ENCODE data around the gene LTBP3. TPM values are rescaled to one million over a fixed set of nuclear protein-coding genes. Genes with fewer than 3 reads are reported as not detected.
"Not testable (repeated sequence)": the region's sequence is repeated elsewhere in the genome, so short reads cannot be mapped to it uniquely, and the experiment has no call there.

LTBP3 gene
- total RNA-seq, 8 experiments from 2014 or later = 1.5 to 69.9 (median 25.5) TPM

GRCh38 chr11:65528819-65529350, 29.3 kb downstream of the LTBP3 start:
- ATAC-seq (replicated peaks in 6 of 8) = no peak
- 69 to 88% (median 79%) methylated on average over 2 to 10 of the region's 12 CpGs; no CpG with 5 or more reads in 5 of the 10 experiments for WGBS, 10 experiments
- in situ Hi-C loops (cut with MboI; ENCODE audit: low pct_unique_long_range_greater_than_20kb in 2 of 9, low sequenced_read_pairs in 9 of 9, unreplicated experiment in 9 of 9) = no loop called here
- H3K4me3 ChIP-seq = no peak overlapping the region
- no peak overlapping the region for H3K27ac ChIP-seq
- H3K4me1 ChIP-seq (replicated peaks in 1 of 2) = peaks cover 11% of the 10 kb centered on the region in 2 donors

- in situ Hi-C loops (cut with MboI; ENCODE audit: low pct_unique_long_range_greater_than_20kb in 2 of 9, low sequenced_read_pairs in 9 of 9, unreplicated experiment in 9 of 9) = no loop called here
- no peak overlapping the region for H3K27ac ChIP-seq
- ATAC-seq (replicated peaks in 6 of 8) = no peak
- H3K4me3 ChIP-seq = no peak overlapping the region
- WGBS, 10 experiments = no CpG with 5 or more reads among the region's 8 CpGs
- H3K4me1 ChIP-seq (replicated peaks in 1 of 2) = peaks cover 17 to 24% of the 10 kb centered on the region in 2 donors
These were observed 31.4 kb downstream of the LTBP3 start for GRCh38 chr11:65526744-65527143.

- H3K27ac ChIP-seq = peak overlapping the region; percentile 64 to 89
- in situ Hi-C loops (cut with MboI; ENCODE audit: low pct_unique_long_range_greater_than_20kb in 2 of 9, low sequenced_read_pairs in 9 of 9, unreplicated experiment in 9 of 9) = no loop called here
- H3K4me3 ChIP-seq = peak overlapping the region; percentile 79 to 100 (median 97)
- WGBS, 10 experiments = 0 to 80% (median 20%) methylated on average over 1 to 3 of the region's 31 CpGs; no CpG with 5 or more reads in 6 of the 10 experiments
- H3K4me1 ChIP-seq (replicated peaks in 1 of 2) = peaks cover 19 to 24% of the 10 kb centered on the region in 2 donors
- ATAC-seq (replicated peaks in 6 of 8) = no peak
These were observed 32.3 kb downstream of the LTBP3 start for GRCh38 chr11:65525546-65526480.

DNA sequence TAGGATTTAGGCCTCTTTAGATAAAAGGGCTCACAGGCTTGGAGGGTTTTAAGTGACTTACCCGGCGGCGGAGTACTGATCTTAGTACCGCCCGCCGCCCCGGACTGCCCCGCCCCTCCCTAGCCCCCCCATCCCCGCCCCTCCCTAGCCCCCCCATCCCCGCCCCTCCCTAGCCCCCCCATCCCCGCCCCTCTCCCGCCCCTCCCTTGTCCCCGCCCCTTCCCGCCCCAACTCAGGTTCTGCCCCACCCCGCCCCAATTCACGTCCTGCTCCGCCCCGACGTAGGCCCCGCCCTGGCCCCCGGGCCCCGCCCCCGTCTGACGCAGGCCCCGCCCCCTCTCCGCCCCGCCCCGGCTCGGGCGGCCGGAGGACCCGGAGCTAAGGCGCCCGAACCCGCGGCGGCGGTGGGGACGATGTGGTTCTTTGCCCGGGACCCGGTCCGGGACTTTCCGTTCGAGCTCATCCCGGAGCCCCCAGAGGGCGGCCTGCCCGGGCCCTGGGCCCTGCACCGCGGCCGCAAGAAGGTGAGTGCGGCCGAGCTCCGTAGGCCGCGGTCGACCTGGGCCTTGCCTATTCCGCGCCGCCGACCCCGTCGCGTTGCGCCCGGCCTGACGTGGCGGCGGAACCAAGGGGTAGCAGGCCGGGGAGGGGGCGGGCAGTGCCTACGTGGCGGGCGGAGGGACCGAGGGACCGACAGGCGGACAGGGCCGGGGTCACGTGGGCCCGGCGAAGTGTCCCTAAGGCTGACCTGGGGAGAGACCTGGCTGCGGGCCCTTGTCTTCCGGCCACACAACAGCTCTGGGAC, 33.2 kb downstream of the LTBP3 start, which contains the start of gene SCYL1:
Gene SCYL1, plus strand, starts transcription at position 343 of the 805 bp plus-strand sequence. Its CDS starts 71 bp downstream, at position 414.
- peak within 1 kb of the TSS; percentile 79 to 100 (median 97) for H3K4me3 ChIP-seq
- H3K4me1 ChIP-seq (replicated peaks in 1 of 2) = peaks cover 19 to 24% of the 10 kb centered on the region in 2 donors
- H3K27ac ChIP-seq = peak within 1 kb of the TSS; percentile 64 to 89
- 0% methylated on average over 1 of the region's 82 CpGs; no CpG with 5 or more reads in 9 of the 10 experiments for WGBS, 10 experiments
- in situ Hi-C loops (cut with MboI; ENCODE audit: low pct_unique_long_range_greater_than_20kb in 2 of 9, low sequenced_read_pairs in 9 of 9, unreplicated experiment in 9 of 9) = loop anchor here in 4 of 9 experiments (25.0 kb wide), 2 partner anchors 113 to 163 kb away; partner anchors contain the start of genes NEAT1 (in 3 of the 4) and TIGD3 (in 1 of the 4)
- ATAC-seq (replicated peaks in 6 of 8) = peak; percentile 61 to 78 (median 72)

GRCh38 chr11:65524014-65524740, 34.0 kb downstream of the LTBP3 start:
- in situ Hi-C loops (cut with MboI; ENCODE audit: low pct_unique_long_range_greater_than_20kb in 2 of 9, low sequenced_read_pairs in 9 of 9, unreplicated experiment in 9 of 9) = loop anchor here in 4 of 9 experiments (25.0 kb wide), 2 partner anchors 112 to 162 kb away; partner anchors contain the start of genes NEAT1 (in 3 of the 4) and TIGD3 (in 1 of the 4)
- WGBS, 10 experiments = 0 to 65% (median 25%) methylated on average over 1 to 9 of the region's 12 CpGs; no CpG with 5 or more reads in 3 of the 10 experiments
- peak overlapping the region; percentile 79 to 100 (median 97) for H3K4me3 ChIP-seq
- peak overlapping the region in 1 of 2 donors; percentile 17 for H3K27ac ChIP-seq
- H3K4me1 ChIP-seq (replicated peaks in 1 of 2) = peaks cover 19 to 24% of the 10 kb centered on the region in 2 donors
- ATAC-seq (replicated peaks in 6 of 8) = peak; percentile 49 to 64 (median 62)

DNA sequence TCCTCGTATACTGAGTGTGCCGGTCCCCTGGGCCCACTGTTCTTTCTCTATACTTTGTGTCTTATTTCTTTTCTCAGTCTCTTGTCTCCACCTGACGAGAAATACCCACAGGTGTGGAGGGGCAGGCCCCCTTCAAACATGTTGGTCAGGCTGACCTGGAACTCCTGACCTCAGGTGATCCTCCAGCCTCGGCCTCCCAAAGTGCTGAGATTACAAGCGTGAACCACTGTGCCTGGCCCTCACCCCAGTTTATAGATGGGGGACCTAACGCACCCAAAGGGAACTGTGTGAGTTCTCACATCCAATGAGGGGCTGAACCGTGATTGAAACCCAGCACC, 34.6 kb downstream of the LTBP3 start:
- in situ Hi-C loops (cut with MboI; ENCODE audit: low pct_unique_long_range_greater_than_20kb in 2 of 9, low sequenced_read_pairs in 9 of 9, unreplicated experiment in 9 of 9) = loop anchor here in 4 of 9 experiments (25.0 kb wide), 2 partner anchors 111 to 161 kb away; partner anchors contain the start of genes NEAT1 (in 3 of the 4) and TIGD3 (in 1 of the 4)
- H3K27ac ChIP-seq; H3K4me3 ChIP-seq; ATAC-seq (replicated peaks in 6 of 8): not testable (repeated sequence)
- peaks cover 19 to 24% of the 10 kb centered on the region in 2 donors for H3K4me1 ChIP-seq (replicated peaks in 1 of 2)
- 83 to 100% (median 100%) methylated on average over 1 to 4 of the region's 7 CpGs; no CpG with 5 or more reads in 3 of the 10 experiments for WGBS, 10 experiments

GRCh38 chr11:65522718-65523630, 35.2 kb downstream of the LTBP3 start:
- ATAC-seq (replicated peaks in 6 of 8); H3K4me3 ChIP-seq; H3K27ac ChIP-seq: not testable (repeated sequence)
- H3K4me1 ChIP-seq (replicated peaks in 1 of 2) = peaks cover 19 to 24% of the 10 kb centered on the region in 2 donors
- 57 to 100% (median 67%) methylated on average over 3 to 12 of the region's 18 CpGs for WGBS, 10 experiments
- in situ Hi-C loops (cut with MboI; ENCODE audit: low pct_unique_long_range_greater_than_20kb in 2 of 9, low sequenced_read_pairs in 9 of 9, unreplicated experiment in 9 of 9) = loop anchor here in 4 of 9 experiments (25.0 kb wide), 2 partner anchors 111 to 161 kb away; partner anchors contain the start of genes NEAT1 (in 3 of the 4) and TIGD3 (in 1 of the 4)

GRCh38 chr11:65521777-65522521, 36.2 kb downstream of the LTBP3 start:
- H3K4me3 ChIP-seq; H3K27ac ChIP-seq; ATAC-seq (replicated peaks in 6 of 8): not testable (repeated sequence)
- peaks cover 19 to 24% of the 10 kb centered on the region in 2 donors for H3K4me1 ChIP-seq (replicated peaks in 1 of 2)
- in situ Hi-C loops (cut with MboI; ENCODE audit: low pct_unique_long_range_greater_than_20kb in 2 of 9, low sequenced_read_pairs in 9 of 9, unreplicated experiment in 9 of 9) = loop anchor here in 4 of 9 experiments (25.0 kb wide), 2 partner anchors 110 to 160 kb away; partner anchors contain the start of genes NEAT1 (in 3 of the 4) and TIGD3 (in 1 of the 4)
- 17 to 81% (median 50%) methylated on average over 1 to 10 of the region's 20 CpGs for WGBS, 10 experiments

DNA sequence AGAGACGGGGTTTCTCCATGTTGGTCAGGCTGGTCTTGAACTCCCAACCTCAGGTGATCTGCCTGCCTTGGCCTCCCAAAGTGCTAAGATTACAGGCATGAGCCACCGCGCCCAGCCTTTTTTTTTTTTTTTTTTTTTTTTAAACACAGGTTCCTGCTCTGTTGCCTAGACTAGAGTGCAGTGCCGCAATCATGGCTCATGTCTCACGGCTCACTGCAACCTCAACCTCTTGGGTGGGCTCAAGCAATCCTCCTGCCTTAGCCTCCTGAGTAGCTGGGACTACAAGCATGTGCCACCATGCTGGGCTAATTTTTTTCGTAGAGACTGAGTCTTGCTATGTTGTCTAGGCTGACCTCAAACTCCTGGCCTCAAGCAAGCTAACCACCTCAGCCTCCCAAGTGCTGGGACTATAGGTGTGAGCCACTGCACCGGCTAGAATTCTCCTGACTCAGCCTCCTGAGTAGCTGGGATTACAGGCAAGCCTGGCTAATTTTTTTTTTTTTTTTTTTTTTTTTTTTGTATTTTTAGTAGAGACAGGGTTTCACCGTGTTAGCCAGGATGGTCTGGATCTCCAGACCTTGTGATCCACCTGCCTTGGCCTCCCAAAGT, 39.1 kb downstream of the LTBP3 start:
- not testable (repeated sequence) for ATAC-seq (replicated peaks in 6 of 8); H3K27ac ChIP-seq; H3K4me3 ChIP-seq
- peaks cover 8 to 12% of the 10 kb centered on the region in 2 donors for H3K4me1 ChIP-seq (replicated peaks in 1 of 2)
- 40 to 100% (median 83%) methylated on average over 1 to 4 of the region's 8 CpGs; no CpG with 5 or more reads in 1 of the 10 experiments for WGBS, 10 experiments
- in situ Hi-C loops (cut with MboI; ENCODE audit: low pct_unique_long_range_greater_than_20kb in 2 of 9, low sequenced_read_pairs in 9 of 9, unreplicated experiment in 9 of 9) = loop anchor here in 4 of 9 experiments (10.0 to 25.0 kb wide), 3 partner anchors 74 to 157 kb away; partner anchors contain the start of genes NEAT1 (in 3 of the 4) and TIGD3 (in 1 of the 4)
